HFFc6 (cell line): ENCODE measurements around the gene KBTBD3. TPM values are rescaled to one million over a fixed set of nuclear protein-coding genes. Genes with fewer than 3 reads are reported as not detected.

Source experiments
- DNase-seq: peaks from one replicate; pipeline ENCODE4 v3.0.0-alpha.2; 2018
- H3K27ac Mint-ChIP-seq: 2 replicates; pipeline ENCODE4 v1.8.0; 2020; ENCODE audit warnings: mild to moderate bottlenecking, mixed read lengths
- H3K27me3 Mint-ChIP-seq: 2 replicates; pipeline ENCODE4 v1.8.0; 2021; ENCODE audit warnings: mild to moderate bottlenecking, moderate library complexity, mixed read lengths; ENCODE audit not compliant: insufficient read depth
- H3K36me3 Mint-ChIP-seq: 2 replicates; pipeline ENCODE4 v1.8.0; 2021; ENCODE audit warnings: low read depth, mixed read lengths
- H3K4me1 Mint-ChIP-seq: 2 replicates; pipeline ENCODE4 v1.8.0; 2020; ENCODE audit warnings: low read depth, mixed read lengths
- H3K4me3 Mint-ChIP-seq: 2 replicates; pipeline ENCODE4 v1.8.0; 2020; ENCODE audit warnings: mild to moderate bottlenecking, moderate library complexity, mixed read lengths
- H3K9me3 Mint-ChIP-seq: 2 replicates; pipeline ENCODE4 v1.8.0; 2020; ENCODE audit warnings: mild to moderate bottlenecking, mixed read lengths
- total RNA-seq, 6 experiments: library from RNA; stranded (reverse); fragmentation: NEBNext Ultra II Directional; extraction: Animal tissue kit (Norgen Biotek cat#: 25700); gene quantifications; 2 replicates in 1 of 6; 3 replicates in 5 of 6; pipeline ENCODE4 v1.2.3, GENCODE V29; 2021
- TF ChIP-seq, protein P1 (sequence below): fragments of 200-600 bp; sonication (generic); IDR thresholded peaks from 2 replicates; pipeline ENCODE4 v1.5.0; 2021; ENCODE audit warnings: antibody characterized with exemption, mild to moderate bottlenecking

The KBTBD3 gene
- total RNA-seq, 6 experiments from 2014 or later = 2.4 to 5.0 (median 4.0) TPM

- Mint-ChIP-seq H3K9me3 (no peaks in the 10 kb centered on the region), H3K27ac (no peak overlapping the region), H3K36me3 (peaks cover 30% of the 10 kb centered on the region), H3K27me3 (no peaks in the 10 kb centered on the region), H3K4me3 (no peak overlapping the region), H3K4me1 (peaks cover 14% of the 10 kb centered on the region)
- TF ChIP-seq, protein P1, sequence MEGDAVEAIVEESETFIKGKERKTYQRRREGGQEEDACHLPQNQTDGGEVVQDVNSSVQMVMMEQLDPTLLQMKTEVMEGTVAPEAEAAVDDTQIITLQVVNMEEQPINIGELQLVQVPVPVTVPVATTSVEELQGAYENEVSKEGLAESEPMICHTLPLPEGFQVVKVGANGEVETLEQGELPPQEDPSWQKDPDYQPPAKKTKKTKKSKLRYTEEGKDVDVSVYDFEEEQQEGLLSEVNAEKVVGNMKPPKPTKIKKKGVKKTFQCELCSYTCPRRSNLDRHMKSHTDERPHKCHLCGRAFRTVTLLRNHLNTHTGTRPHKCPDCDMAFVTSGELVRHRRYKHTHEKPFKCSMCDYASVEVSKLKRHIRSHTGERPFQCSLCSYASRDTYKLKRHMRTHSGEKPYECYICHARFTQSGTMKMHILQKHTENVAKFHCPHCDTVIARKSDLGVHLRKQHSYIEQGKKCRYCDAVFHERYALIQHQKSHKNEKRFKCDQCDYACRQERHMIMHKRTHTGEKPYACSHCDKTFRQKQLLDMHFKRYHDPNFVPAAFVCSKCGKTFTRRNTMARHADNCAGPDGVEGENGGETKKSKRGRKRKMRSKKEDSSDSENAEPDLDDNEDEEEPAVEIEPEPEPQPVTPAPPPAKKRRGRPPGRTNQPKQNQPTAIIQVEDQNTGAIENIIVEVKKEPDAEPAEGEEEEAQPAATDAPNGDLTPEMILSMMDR = no peak
- DNase-seq = no peak
These were observed 21.9 kb upstream of the KBTBD3 start for GRCh38 chr11:106098893-106099553.

GRCh38 chr11:106092446-106092845 is 15.3 kb upstream of the KBTBD3 start:
- Mint-ChIP-seq H3K9me3 (no peaks in the 10 kb centered on the region), H3K4me1 (peaks cover 39% of the 10 kb centered on the region), H3K36me3 (peaks cover 41% of the 10 kb centered on the region), H3K27me3 (no peaks in the 10 kb centered on the region), H3K4me3 (no peak overlapping the region), H3K27ac (no peak overlapping the region)
- DNase-seq = no peak
- TF ChIP-seq, protein P1 = no peak

- H3K9me3 Mint-ChIP-seq = no peaks in the 10 kb centered on the region
- H3K4me1 Mint-ChIP-seq = peaks cover 46% of the 10 kb centered on the region
- TF ChIP-seq, protein P1 = no peak
- peak overlapping the region; percentile 15; the same call in 1 of the 2 replicates for H3K27ac Mint-ChIP-seq
- H3K36me3 Mint-ChIP-seq = peaks cover 36% of the 10 kb centered on the region
- no peak overlapping the region for H3K4me3 Mint-ChIP-seq
- peak; percentile 10 for DNase-seq
- no peaks in the 10 kb centered on the region for H3K27me3 Mint-ChIP-seq
These were observed 14.5 kb upstream of the KBTBD3 start for GRCh38 chr11:106091480-106092123.

DNA sequence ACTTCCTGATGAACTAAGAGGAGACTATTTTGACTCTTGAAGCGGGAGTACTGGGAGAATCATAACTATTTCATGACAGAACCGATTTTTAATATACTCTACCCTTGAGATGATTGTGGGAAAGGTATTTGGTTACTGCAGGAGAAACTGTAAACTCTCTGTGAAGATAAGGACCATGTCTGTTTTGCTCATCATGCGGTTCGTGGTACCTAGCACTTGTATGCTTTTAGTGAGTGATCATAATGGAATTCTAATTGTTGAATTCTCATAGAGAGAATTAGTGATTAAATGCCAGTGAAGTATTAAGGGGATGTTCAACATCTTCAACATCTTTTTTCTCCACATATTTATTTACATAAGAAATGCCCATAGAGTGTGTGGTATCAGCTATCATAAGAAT is 11.7 kb upstream of the KBTBD3 start:
- Mint-ChIP-seq H3K27me3 (no peaks in the 10 kb centered on the region), H3K4me3 (no peak overlapping the region), H3K9me3 (no peaks in the 10 kb centered on the region), H3K4me1 (peaks cover 51% of the 10 kb centered on the region), H3K36me3 (peaks cover 18% of the 10 kb centered on the region), H3K27ac (peak overlapping the region; percentile 12; the same call in 1 of the 2 replicates)
- no peak for DNase-seq
- TF ChIP-seq, protein P1 = no peak

GRCh38 chr11:106087815-106088435 is 10.8 kb upstream of the KBTBD3 start:
- H3K9me3 Mint-ChIP-seq = no peaks in the 10 kb centered on the region
- H3K27me3 Mint-ChIP-seq = no peaks in the 10 kb centered on the region
- TF ChIP-seq, protein P1 = peak; percentile 92
- peaks cover 18% of the 10 kb centered on the region for H3K36me3 Mint-ChIP-seq
- peak; percentile 33 for DNase-seq
- H3K27ac Mint-ChIP-seq = no peak overlapping the region
- no peak overlapping the region; the same call in 1 of the 2 replicates for H3K4me3 Mint-ChIP-seq
- peaks cover 51% of the 10 kb centered on the region for H3K4me1 Mint-ChIP-seq
